K562 (cell line): ENCODE data around the gene MINDY4. TPM values are rescaled to one million over a fixed set of nuclear protein-coding genes. Genes with fewer than 3 reads are reported as not detected.

ENCODE experiments used
- ATAC-seq: fragments of 200-7000 bp; cut with Tn5 transposase; 3 replicates; pipeline ENCODE4 v1.9.1; 2020; ENCODE audit warnings: moderate library complexity
- BruUV-seq: library from RNA; stranded (reverse); fragments of 400-500 nt; replicated peaks from 2 replicates; lab custom pipeline; 2021; lab: Mats Ljungman, UMichigan
- CTCF ChIA-PET: fragments of 300-600 bp; formaldehyde crosslinking; extraction: SDS; loops from one replicate; lab custom pipeline; 2021; ENCODE audit warnings: low intra/inter-chr PET ratio; lab: Yijun Ruan, JAX
- POLR2A ChIA-PET: fragments of 300-600, 350-650 bp; sonication (Branson Sonifier 250); formaldehyde crosslinking; extraction: SDS; loops from one replicate; lab custom pipeline; 2021; ENCODE audit warnings: antibody characterized with exemption, inconsistent platforms; lab: Yijun Ruan, JAX
- DNase-seq, 4 experiments: peaks; one replicate each; pipeline versions ENCODE4 v3.0.0 to v3.0.0-alpha.2; 2011 to 2018; ENCODE audit warnings: low spot score in 3 of 4, mixed read lengths in 3 of 4; ENCODE audit errors: extremely low read depth in 1 of 4
- FAIRE-seq: peaks from 2 replicates; lab custom pipeline; 2011; peaks lifted over from hg19 to GRCh38; lab: Jason Lieb, UNC
- H2AFZ ChIP-seq: 2 replicates; pipeline ENCODE4 v1.6.0; 2011; ENCODE audit warnings: low read depth, low read length, control low read depth, inconsistent platforms
- H3K27ac ChIP-seq: fragments of 200-600 bp; 3 replicates; pipeline ENCODE4 v1.8.0; 2011; ENCODE audit warnings: low read depth, mild to moderate bottlenecking, control low read depth, inconsistent platforms, low read length, moderate library complexity, mixed read lengths; ENCODE audit errors: extremely low read depth
- H3K27me3 ChIP-seq, 2 experiments: fragments of 300-600 bp in 1 of 2; 2 replicates in 1 of 2; 3 replicates in 1 of 2; pipeline versions ENCODE4 v1.6.0 to v1.8.0; 2011; ENCODE audit warnings: inconsistent platforms in 2 of 2, low read length in 2 of 2, mild to moderate bottlenecking in 1 of 2, mixed read lengths in 1 of 2, moderate library complexity in 1 of 2; ENCODE audit not compliant: control insufficient read depth in 2 of 2, insufficient read depth in 2 of 2
- H3K36me3 ChIP-seq: fragments of 300-600 bp; 3 replicates; pipeline ENCODE4 v1.8.0; 2011; ENCODE audit warnings: mild to moderate bottlenecking, low read length, inconsistent platforms; ENCODE audit not compliant: control insufficient read depth, insufficient read depth
- H3K4me1 ChIP-seq, 2 experiments: fragments of 200-600 bp in 1 of 2; replicated peaks in 1 of 2; 2 replicates in 1 of 2; 3 replicates in 1 of 2; pipeline versions ENCODE4 v1.5.1 to v1.8.0; 2011; ENCODE audit warnings: inconsistent platforms in 2 of 2, low read length in 2 of 2, mild to moderate bottlenecking in 1 of 2, mixed read lengths in 1 of 2, moderate library complexity in 1 of 2; ENCODE audit not compliant: control insufficient read depth in 2 of 2, insufficient read depth in 2 of 2
- H3K4me2 ChIP-seq: 2 replicates; pipeline ENCODE4 v1.6.1; 2011; ENCODE audit warnings: low read length, control low read depth, inconsistent platforms, mixed read lengths; ENCODE audit not compliant: insufficient read depth
- H3K4me3 ChIP-seq: fragments of 200-600 bp; sonication (generic), shearing (Covaris generic); 2 replicates; pipeline ENCODE4 v1.5.1; 2016; ENCODE audit warnings: control low read depth, inconsistent platforms
- H3K79me2 ChIP-seq: fragments of 200-600 bp; 3 replicates; pipeline ENCODE4 v1.8.0; 2011; ENCODE audit warnings: low read length, inconsistent platforms; ENCODE audit not compliant: control insufficient read depth, insufficient read depth
- H3K9ac ChIP-seq, 2 experiments: 2 replicates each; pipeline versions ENCODE4 v1.6.0 to v1.6.1; 2011; ENCODE audit warnings: low read depth in 2 of 2, low read length in 2 of 2, control low read depth in 1 of 2, inconsistent platforms in 1 of 2, mild to moderate bottlenecking in 1 of 2, mixed read lengths in 1 of 2; ENCODE audit not compliant: insufficient read depth in 1 of 2
- H3K9me1 ChIP-seq: one replicate; pipeline ENCODE4 v1.6.0; 2011; ENCODE audit warnings: inconsistent platforms, mild to moderate bottlenecking, low read length, moderate library complexity; ENCODE audit not compliant: control insufficient read depth, insufficient read depth
- H3K9me3 ChIP-seq: replicated peaks from 2 replicates; pipeline ENCODE4 v1.5.1; 2011; ENCODE audit warnings: low read depth, low read length, inconsistent platforms; ENCODE audit not compliant: control insufficient read depth, insufficient read depth
- H4K20me1 ChIP-seq: replicated peaks from 2 replicates; pipeline ENCODE4 v1.6.1; 2011; ENCODE audit warnings: low read length, inconsistent platforms, mixed read lengths; ENCODE audit not compliant: control insufficient read depth, insufficient read depth
- ADNP ChIP-seq: fragments of 200-800 bp; sonication (Bioruptor generic); IDR thresholded peaks from 2 replicates; pipeline ENCODE4 v1.6.1; 2016; ENCODE audit warnings: missing genetic modification characterization, missing compliant biosample characterization
- BCOR ChIP-seq: fragments of 450-650 bp; IDR thresholded peaks from 2 replicates; pipeline ENCODE4 v1.6.1; 2016
- EP400 ChIP-seq: fragments of 450-650 bp; IDR thresholded peaks from 2 replicates; pipeline ENCODE4 v1.6.1; 2017; ENCODE audit warnings: antibody characterized with exemption, mild to moderate bottlenecking, moderate library complexity
- RBM25 ChIP-seq: fragments of 200-400 bp; formaldehyde crosslinking; IDR thresholded peaks from 2 replicates; pipeline ENCODE4 v1.6.1; 2018; ENCODE audit warnings: low read length, low read depth, moderate library complexity; ENCODE audit not compliant: severe bottlenecking
- SUPT5H ChIP-seq: fragments of 450-650 bp; IDR thresholded peaks from 2 replicates; pipeline ENCODE4 v1.6.1; 2016
- TEAD2 ChIP-seq: fragments of 450-650 bp; IDR thresholded peaks from 2 replicates; pipeline ENCODE4 v1.6.1; 2016; ENCODE audit warnings: missing genetic modification characterization, control low read depth, missing compliant biosample characterization
- ZBTB7A ChIP-seq: IDR thresholded peaks from 2 replicates; pipeline ENCODE4 v1.6.1; 2011; ENCODE audit warnings: low read depth, mild to moderate bottlenecking, low read length, moderate library complexity, borderline replicate concordance; ENCODE audit not compliant: control insufficient read depth
- ZFP36 ChIP-seq: fragments of 150-350 bp; IDR thresholded peaks from 2 replicates; pipeline ENCODE4 v1.6.1; 2018; ENCODE audit warnings: low read length, low read depth; ENCODE audit not compliant: partially characterized antibody
- ZKSCAN8 ChIP-seq: fragments of 200-800 bp; sonication (Bioruptor generic); IDR thresholded peaks from 2 replicates; pipeline ENCODE4 v1.6.1; 2016; ENCODE audit warnings: missing genetic modification characterization, missing compliant biosample characterization
- ZNF253 ChIP-seq: fragments of 250-450 bp; sonication (Bioruptor Pico); conservative IDR thresholded peaks from 2 replicates; pipeline ENCODE4 v1.6.1; 2021; ENCODE audit warnings: mild to moderate bottlenecking
- WGBS: fragments of 100-300 bp; shearing (Covaris generic); methylation state at CpG from one replicate; pipeline ENCODE4 v1.1.6; 2016; ENCODE audit warnings: low coverage, mixed read lengths; ENCODE audit not compliant: insufficient coverage; ENCODE audit errors: missing lambda C conversion rate; 5-methylcytosine and 5-hydroxymethylcytosine counted together
- in situ Hi-C: fragments of 300-500 bp; cut with MboI; formaldehyde crosslinking; loops from 4 replicates; pipeline ENCODE4 v1.15.0; 2018; ENCODE audit warnings: inconsistent platforms, mixed read lengths
- intact Hi-C: fragments of 100-400 bp; cut with micrococcal nuclease; formaldehyde crosslinking; loops from 2 replicates; pipeline ENCODE4 v1.14.2; 2022
- polyA plus RNA-seq, 8 experiments: library from polyadenylated mRNA; depleted of rRNA in 4 of 8; stranded (reverse) in 5 of 8; unstranded in 3 of 8; fragments of >200 nt; fragmentation: Nextera tagmentation in 2 of 8; fragmentation: Illumina TruSeq in 1 of 8; extraction: Ambion mirVana in 2 of 8; extraction: Trizol in 1 of 8; gene quantifications; 2 replicates each; pipeline versions ENCODE4 v1.2.1 to v1.2.3, GENCODE V29; 2011 to 2014; ENCODE audit warnings: inconsistent platforms in 1 of 8, missing spikeins in 1 of 8
- total RNA-seq, 7 experiments: library from RNA; depleted of rRNA in 6 of 7; stranded (reverse); fragments of >200 nt in 6 of 7; fragmentation: Illumina TruSeq in 2 of 7; extraction: Trizol in 2 of 7; gene quantifications; 2 replicates each; pipeline versions ENCODE4 v1.2.1 to v1.2.3, GENCODE V29; 2011 to 2021; ENCODE audit warnings: low replicate concordance in 1 of 7
- TF ChIP-seq, protein P1 (sequence below): fragments of 450-650 bp; IDR thresholded peaks from 2 replicates; pipeline ENCODE4 v1.6.1; 2016; ENCODE audit warnings: mild to moderate bottlenecking, moderate library complexity

MINDY4 gene
- total and polyA plus RNA-seq, 9 of the 15 experiments (the other 6 are each of a cell fraction or from before 2014, with no cell fraction given), result 2.1 to 16.7 (median 11.0) TPM

- no peaks in the 10 kb centered on the region for H3K9me3 ChIP-seq
- CTCF ChIA-PET, result no interaction called here
- no peaks in the 10 kb centered on the region for H3K36me3 ChIP-seq
- H3K27ac ChIP-seq, result no peak overlapping the region
- intact Hi-C loops (no loop called here), in situ Hi-C loops (no loop called here)
- peaks cover 0 to 36% of the 10 kb centered on the region in 2 experiments; a peak in 3 of 5 replicates for H3K4me1 ChIP-seq
- no peaks in the 10 kb centered on the region for H3K79me2 ChIP-seq
- no TSS peak for BruUV-seq
- H3K4me3 ChIP-seq, result no peak overlapping the region
- no peak overlapping the region for H3K4me2 ChIP-seq
- H3K9me1 ChIP-seq, result no peaks in the 10 kb centered on the region
- ATAC-seq (no peak), DNase-seq (peak in 1 of 4 experiments; percentile 3), FAIRE-seq (no peak)
- WGBS, result 25% methylated on average over 6 of the region's 6 CpGs
- H2AFZ ChIP-seq, result no peak overlapping the region
- no peaks in the 10 kb centered on the region for H3K27me3 ChIP-seq
- peak overlapping the region in 1 of 2 experiments; percentile 42; a peak in 1 of 4 replicates for H3K9ac ChIP-seq
- H4K20me1 ChIP-seq, result no peaks in the 10 kb centered on the region
- POLR2A ChIA-PET, result interaction anchor here (0.5 to 1.6 kb wide), 7 partner anchors 10 to 161 kb away, joined by 3 to 4 read pairs (median 3); no protein-coding TSS in a partner anchor
- TF ChIP-seq ZKSCAN8 (CRISPR knock-in tag) (no peak), ZFP36 (peak; percentile 79), ZBTB7A (no peak), TEAD2 (tag) (no peak), EP400 (no peak), BCOR (peak; percentile 82; the same call in 1 of the 2 replicates), RBM25 (peak; percentile 72), SUPT5H (no peak), ADNP (tag) (peak; percentile 43; the same call in 1 of the 2 replicates), ZNF253 (CRISPR knock-in tag) (no peak)
- TF ChIP-seq, protein P1, sequence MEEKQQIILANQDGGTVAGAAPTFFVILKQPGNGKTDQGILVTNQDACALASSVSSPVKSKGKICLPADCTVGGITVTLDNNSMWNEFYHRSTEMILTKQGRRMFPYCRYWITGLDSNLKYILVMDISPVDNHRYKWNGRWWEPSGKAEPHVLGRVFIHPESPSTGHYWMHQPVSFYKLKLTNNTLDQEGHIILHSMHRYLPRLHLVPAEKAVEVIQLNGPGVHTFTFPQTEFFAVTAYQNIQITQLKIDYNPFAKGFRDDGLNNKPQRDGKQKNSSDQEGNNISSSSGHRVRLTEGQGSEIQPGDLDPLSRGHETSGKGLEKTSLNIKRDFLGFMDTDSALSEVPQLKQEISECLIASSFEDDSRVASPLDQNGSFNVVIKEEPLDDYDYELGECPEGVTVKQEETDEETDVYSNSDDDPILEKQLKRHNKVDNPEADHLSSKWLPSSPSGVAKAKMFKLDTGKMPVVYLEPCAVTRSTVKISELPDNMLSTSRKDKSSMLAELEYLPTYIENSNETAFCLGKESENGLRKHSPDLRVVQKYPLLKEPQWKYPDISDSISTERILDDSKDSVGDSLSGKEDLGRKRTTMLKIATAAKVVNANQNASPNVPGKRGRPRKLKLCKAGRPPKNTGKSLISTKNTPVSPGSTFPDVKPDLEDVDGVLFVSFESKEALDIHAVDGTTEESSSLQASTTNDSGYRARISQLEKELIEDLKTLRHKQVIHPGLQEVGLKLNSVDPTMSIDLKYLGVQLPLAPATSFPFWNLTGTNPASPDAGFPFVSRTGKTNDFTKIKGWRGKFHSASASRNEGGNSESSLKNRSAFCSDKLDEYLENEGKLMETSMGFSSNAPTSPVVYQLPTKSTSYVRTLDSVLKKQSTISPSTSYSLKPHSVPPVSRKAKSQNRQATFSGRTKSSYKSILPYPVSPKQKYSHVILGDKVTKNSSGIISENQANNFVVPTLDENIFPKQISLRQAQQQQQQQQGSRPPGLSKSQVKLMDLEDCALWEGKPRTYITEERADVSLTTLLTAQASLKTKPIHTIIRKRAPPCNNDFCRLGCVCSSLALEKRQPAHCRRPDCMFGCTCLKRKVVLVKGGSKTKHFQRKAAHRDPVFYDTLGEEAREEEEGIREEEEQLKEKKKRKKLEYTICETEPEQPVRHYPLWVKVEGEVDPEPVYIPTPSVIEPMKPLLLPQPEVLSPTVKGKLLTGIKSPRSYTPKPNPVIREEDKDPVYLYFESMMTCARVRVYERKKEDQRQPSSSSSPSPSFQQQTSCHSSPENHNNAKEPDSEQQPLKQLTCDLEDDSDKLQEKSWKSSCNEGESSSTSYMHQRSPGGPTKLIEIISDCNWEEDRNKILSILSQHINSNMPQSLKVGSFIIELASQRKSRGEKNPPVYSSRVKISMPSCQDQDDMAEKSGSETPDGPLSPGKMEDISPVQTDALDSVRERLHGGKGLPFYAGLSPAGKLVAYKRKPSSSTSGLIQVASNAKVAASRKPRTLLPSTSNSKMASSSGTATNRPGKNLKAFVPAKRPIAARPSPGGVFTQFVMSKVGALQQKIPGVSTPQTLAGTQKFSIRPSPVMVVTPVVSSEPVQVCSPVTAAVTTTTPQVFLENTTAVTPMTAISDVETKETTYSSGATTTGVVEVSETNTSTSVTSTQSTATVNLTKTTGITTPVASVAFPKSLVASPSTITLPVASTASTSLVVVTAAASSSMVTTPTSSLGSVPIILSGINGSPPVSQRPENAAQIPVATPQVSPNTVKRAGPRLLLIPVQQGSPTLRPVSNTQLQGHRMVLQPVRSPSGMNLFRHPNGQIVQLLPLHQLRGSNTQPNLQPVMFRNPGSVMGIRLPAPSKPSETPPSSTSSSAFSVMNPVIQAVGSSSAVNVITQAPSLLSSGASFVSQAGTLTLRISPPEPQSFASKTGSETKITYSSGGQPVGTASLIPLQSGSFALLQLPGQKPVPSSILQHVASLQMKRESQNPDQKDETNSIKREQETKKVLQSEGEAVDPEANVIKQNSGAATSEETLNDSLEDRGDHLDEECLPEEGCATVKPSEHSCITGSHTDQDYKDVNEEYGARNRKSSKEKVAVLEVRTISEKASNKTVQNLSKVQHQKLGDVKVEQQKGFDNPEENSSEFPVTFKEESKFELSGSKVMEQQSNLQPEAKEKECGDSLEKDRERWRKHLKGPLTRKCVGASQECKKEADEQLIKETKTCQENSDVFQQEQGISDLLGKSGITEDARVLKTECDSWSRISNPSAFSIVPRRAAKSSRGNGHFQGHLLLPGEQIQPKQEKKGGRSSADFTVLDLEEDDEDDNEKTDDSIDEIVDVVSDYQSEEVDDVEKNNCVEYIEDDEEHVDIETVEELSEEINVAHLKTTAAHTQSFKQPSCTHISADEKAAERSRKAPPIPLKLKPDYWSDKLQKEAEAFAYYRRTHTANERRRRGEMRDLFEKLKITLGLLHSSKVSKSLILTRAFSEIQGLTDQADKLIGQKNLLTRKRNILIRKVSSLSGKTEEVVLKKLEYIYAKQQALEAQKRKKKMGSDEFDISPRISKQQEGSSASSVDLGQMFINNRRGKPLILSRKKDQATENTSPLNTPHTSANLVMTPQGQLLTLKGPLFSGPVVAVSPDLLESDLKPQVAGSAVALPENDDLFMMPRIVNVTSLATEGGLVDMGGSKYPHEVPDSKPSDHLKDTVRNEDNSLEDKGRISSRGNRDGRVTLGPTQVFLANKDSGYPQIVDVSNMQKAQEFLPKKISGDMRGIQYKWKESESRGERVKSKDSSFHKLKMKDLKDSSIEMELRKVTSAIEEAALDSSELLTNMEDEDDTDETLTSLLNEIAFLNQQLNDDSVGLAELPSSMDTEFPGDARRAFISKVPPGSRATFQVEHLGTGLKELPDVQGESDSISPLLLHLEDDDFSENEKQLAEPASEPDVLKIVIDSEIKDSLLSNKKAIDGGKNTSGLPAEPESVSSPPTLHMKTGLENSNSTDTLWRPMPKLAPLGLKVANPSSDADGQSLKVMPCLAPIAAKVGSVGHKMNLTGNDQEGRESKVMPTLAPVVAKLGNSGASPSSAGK, result no peak
These were observed 163.7 kb downstream of the MINDY4 start for GRCh38 chr7:30934732-30935568.
